Keratinocyte (primary cell): ENCODE results near the gene ORMDL2.

ENCODE experiments used
- EZH2 ChIP-seq: IDR thresholded peaks from one replicate; pipeline ENCODE4 v1.6.1; 2012; ENCODE audit warnings: inconsistent platforms, mild to moderate bottlenecking, low read length, moderate library complexity
- TF ChIP-seq, protein P1 (sequence below), 3 experiments: IDR thresholded peaks in 1 of 3; conservative IDR thresholded peaks in 1 of 3; optimal IDR thresholded peaks in 1 of 3; 2 replicates in 2 of 3; 3 replicates in 1 of 3; pipeline versions ENCODE3 to v1.5.1; 2011; ENCODE audit warnings: low read length in 3 of 3, mild to moderate bottlenecking in 3 of 3, moderate library complexity in 2 of 3, control low read depth in 1 of 3, inconsistent platforms in 1 of 3; ENCODE audit not compliant: insufficient read depth in 2 of 3; ENCODE audit errors: extremely low read depth in 1 of 3

- TF ChIP-seq EZH2: no peak
- TF ChIP-seq, protein P1, sequence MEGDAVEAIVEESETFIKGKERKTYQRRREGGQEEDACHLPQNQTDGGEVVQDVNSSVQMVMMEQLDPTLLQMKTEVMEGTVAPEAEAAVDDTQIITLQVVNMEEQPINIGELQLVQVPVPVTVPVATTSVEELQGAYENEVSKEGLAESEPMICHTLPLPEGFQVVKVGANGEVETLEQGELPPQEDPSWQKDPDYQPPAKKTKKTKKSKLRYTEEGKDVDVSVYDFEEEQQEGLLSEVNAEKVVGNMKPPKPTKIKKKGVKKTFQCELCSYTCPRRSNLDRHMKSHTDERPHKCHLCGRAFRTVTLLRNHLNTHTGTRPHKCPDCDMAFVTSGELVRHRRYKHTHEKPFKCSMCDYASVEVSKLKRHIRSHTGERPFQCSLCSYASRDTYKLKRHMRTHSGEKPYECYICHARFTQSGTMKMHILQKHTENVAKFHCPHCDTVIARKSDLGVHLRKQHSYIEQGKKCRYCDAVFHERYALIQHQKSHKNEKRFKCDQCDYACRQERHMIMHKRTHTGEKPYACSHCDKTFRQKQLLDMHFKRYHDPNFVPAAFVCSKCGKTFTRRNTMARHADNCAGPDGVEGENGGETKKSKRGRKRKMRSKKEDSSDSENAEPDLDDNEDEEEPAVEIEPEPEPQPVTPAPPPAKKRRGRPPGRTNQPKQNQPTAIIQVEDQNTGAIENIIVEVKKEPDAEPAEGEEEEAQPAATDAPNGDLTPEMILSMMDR (optimal IDR thresholded peaks at IDR 0.05 in 1 of 3, IDR thresholded peaks at IDR 0.05 in 1 of 3, conservative IDR thresholded peaks at IDR 0.05 in 1 of 3; ENCODE audit: extremely low read depth in 1 of 3, insufficient read depth in 2 of 3, low read length in 3 of 3): no peak
Measured at GRCh38 chr12:55789893-55790292, 27.9 kb upstream of the ORMDL2 start.
